HG03060 (cell line): ENCODE data around the gene HAUS1.
"Not testable (repeated sequence)": the region's sequence is repeated elsewhere in the genome, so short reads cannot be mapped to it uniquely, and the experiment has no call there.

Experiments used
- ATAC-seq: cut with Tn5 transposase; IDR thresholded peaks from one replicate; pipeline ENCODE4 v1.9.1; 2021; ENCODE audit warnings: low read depth, moderate number of reproducible peaks; ENCODE audit not compliant: unreplicated experiment

Gene HAUS1

GRCh38 chr18:46155641-46156051 is 51.5 kb downstream of the HAUS1 start:
- no peak for ATAC-seq

DNA sequence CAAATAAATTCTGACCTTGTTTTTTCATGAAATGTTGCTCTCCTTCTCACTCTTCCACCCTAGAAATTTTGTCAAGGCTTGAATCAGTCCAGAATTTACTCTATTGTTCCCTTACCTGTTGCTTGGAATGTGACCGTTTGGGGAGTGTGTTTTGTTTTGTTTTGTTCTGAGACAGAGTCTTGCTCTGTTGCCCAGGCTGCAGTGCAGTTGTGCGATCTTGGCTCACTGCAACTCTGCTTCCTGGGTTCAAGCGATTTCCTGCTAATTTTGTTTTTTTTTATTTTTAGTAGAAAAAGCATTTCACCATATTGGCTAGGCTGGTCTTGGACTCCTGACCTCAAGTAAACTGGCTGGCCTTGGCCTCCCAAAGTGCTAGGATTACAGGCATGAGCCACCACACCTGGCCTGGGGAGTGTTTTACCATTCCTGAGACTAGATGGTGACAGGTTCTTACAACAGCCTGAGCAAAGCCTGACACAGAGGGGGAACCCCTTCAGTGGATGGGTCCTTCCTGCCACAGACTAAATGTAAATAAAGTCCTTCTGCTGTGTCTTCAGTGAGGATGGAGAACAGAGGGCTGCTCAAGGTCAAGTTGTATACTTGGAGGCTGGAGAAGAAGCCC is 52.0 kb downstream of the HAUS1 start:
- ATAC-seq, result no peak

DNA sequence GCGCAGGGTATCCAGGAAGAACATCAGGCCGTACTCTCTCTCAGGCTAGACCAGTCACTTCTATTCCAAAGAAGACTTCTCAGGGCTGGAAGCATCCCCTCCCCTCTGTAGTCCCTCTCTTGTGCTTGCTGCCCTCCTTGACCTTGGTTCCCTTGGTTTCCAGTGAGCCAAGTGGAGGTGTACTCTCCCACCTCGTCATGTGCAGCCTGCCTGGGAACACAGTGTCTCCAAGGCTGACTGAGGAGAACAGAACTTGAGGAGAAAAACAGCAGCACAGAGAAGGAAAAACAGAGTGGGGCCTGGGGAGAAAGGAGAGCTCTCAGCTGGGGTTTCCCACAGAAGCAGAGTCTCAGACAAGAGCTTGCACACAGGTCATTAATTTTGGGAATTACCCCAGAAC is 52.7 kb downstream of the HAUS1 start:
- no peak for ATAC-seq

DNA sequence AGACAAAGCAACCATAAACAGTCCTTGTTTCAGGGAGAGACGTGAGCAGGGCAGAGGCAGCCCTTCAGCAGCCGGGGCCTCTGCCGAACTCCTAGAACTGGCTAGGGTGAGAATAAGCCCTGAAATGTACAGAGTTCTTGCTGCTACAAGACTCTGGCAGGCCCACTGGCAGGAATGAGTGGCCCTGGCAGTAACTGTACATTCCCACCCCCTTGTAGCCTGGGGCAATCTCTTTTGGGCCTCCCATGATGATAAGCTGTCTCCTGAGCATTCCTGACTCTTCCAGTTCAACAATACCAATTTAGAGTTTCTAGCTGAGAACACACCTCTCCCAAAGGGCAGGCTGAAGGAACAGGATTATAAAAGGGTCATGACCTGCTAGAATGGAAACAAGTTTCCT is 54.3 kb downstream of the HAUS1 start:
- ATAC-seq, result no peak

DNA sequence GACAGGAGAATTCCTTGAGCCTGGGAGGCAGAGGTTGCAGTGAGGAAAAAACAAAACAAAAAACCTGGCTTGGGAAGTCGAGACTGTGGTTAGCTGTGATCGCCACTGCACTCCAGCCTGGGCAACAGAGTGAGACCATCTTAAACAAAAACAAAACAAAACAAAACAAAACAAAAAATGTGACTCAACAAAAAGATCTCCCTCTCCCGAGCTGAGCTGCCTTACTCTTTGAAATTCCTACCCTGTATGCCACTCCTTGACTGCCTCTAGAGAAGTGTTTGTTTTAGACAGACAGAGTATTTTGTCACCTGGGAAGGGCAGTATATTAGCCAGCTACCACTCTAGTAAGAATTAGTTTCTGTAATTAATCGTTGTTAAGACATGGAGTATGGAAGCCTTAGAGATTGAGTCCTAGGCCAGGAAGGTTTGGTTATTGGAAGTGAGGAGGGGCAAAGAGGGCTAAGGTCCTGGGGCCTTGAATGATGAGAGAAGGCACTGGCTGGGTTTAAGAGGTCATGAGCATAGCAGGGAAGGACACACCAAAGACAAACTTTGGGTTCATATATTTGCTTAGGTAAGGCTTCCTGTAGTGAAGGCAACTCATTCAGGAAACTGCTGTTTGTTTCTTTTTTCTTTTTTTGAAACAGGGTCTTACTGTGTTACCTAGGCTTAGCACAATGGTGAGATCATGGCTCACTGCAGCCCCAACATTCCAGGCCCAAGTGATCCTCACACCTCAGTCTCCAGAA is 56.0 kb downstream of the HAUS1 start:
- ATAC-seq, result no peak

GRCh38 chr18:46160840-46161239 is 56.7 kb downstream of the HAUS1 start:
- not testable (repeated sequence) for ATAC-seq

- ATAC-seq, result no peak
Measured at GRCh38 chr18:46161703-46162396, 57.7 kb downstream of the HAUS1 start.

- no peak for ATAC-seq
Measured at GRCh38 chr18:46163091-46163490, 58.9 kb downstream of the HAUS1 start.

DNA sequence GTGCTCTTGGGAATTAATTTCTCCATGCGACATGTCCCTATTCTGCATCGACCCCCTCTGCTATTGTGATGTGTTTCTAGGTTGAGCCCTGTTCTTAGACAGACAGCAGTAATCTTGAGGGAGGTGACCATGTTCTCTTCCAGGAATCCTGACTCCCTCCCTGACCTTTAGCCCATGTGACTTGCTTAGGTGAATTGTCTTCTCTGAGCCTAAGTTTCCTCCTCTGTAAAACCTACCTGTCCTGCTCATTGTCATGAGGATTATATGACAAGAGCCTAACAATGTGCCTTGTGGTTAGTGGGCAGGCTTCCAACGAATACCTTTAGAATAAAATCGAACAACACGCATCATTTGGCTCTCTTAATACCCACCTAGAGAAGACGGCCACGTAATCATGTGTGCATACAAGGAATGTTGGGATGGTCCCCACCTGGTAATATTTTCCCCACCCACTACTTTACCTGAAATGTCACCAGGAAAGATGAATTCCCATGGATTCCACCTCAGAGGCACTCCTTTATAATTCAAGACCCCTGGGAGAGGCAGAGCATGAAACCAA is 59.8 kb downstream of the HAUS1 start:
- ATAC-seq, result no peak

- not testable (repeated sequence) for ATAC-seq
Measured at GRCh38 chr18:46164502-46164901, 60.3 kb downstream of the HAUS1 start.

DNA sequence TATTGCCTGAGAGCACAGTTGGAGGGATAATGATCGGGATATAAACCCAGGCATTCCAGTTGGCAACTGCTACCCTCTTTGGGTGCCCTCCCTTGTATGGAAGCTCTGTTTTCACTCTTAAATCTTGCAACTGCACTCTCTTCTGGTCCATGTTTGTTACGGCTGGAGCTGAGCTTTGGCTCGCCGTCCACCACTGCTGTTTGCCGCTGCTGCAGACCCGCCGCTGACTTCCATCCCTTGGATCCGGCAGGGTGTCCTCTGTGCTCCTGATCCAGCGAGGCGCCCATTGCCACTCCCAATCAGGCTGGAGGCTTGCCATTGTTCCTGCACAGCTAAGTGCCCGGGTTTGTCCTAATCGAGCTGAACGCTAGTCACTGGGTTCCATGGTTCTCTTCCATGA is 60.7 kb downstream of the HAUS1 start:
- no peak for ATAC-seq

GRCh38 chr18:46166261-46166970 is 62.2 kb downstream of the HAUS1 start:
- ATAC-seq, result no peak

DNA sequence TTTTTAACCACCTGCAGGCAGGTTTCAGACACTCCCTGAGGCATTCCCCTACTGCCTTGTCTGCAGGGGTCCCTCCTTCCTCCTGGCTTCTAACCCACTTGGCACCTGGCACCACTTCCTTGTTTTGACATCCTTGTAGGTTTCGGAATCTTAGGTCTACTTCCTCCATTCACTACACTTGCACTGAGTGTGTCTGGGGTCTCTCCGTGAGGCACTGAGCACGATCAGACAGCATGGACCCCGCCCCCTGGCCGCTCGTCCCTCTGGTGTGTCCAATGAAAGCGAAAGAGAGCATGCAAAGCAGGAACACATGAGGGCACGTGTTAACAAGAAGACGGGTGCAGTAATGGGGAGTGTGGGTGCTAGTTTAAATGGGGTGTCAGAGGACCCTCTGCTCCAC is 63.8 kb downstream of the HAUS1 start:
- ATAC-seq, result peak; percentile 88

DNA sequence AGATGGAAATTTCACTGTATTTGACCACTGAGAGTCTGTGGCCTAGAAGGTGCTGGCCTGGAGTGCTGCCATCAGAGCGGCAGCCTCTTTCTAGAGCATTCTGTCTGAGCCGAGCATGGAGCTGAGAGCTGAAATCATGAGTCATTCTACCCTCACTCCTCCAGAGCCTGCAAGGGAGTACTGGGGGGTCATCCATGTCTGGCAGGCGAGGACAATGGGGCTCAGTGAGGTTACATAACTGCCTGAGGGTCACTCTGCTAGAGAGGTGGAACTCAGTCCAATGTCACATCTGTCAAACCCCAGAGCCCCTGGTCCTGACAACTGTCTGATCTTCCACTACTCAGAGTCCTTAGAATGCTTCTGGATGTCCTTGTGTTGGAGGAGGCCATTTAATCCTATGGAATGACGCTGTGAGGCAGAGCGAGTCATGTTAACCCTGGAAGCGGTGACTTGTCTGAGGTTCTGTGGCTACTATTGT is 65.3 kb downstream of the HAUS1 start:
- ATAC-seq, result no peak

DNA sequence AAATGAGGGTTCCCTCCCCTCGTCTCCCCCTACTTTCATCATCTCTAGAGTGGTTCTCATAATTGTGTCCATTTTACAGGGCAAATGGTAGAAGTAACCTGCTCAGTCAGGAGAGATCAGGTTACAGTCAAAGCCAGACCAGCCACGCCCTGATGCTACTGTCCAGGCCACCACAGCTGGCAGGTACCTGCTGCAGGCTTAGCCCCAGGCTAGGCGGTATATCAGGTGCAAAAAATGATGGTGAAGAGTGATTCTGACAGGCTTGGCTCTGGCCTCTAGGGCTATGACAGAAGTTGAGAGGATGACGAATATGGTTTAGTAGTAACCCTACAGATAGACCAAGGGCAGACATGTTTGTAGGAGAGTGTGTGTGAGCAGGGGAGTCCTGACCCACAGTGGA is 67.1 kb downstream of the HAUS1 start:
- no peak for ATAC-seq

GRCh38 chr18:46173393-46174341 is 69.5 kb downstream of the HAUS1 start:
- peak; percentile 84 for ATAC-seq

- ATAC-seq, result no peak
Measured at GRCh38 chr18:46174342-46175041, 70.3 kb downstream of the HAUS1 start.

- ATAC-seq, result no peak
Measured at GRCh38 chr18:46176001-46176400, 71.8 kb downstream of the HAUS1 start.
